SKM-1 (cell line): ENCODE data around the gene CEP104.

ENCODE experiments used
- DNase-seq: peaks from one replicate; lab custom pipeline; 2025; ENCODE audit not compliant: unreplicated experiment; lab: John Stamatoyannopoulos, UW

Gene CEP104

GRCh38 chr1:3856923-3857790, at the start of gene CEP104, which contains the start of gene DFFB:
Gene CEP104 (minus strand): TSS chr1:3857211. CDS start chr1:3852407, 4,804 bp downstream.
Gene DFFB (plus strand): TSS chr1:3857476. CDS start chr1:3857604, 128 bp downstream.
- DNase-seq: peak; percentile 74

GRCh38 chr1:3906672-3907020, 49.6 kb upstream of the CEP104 start:
- DNase-seq: no peak

DNA sequence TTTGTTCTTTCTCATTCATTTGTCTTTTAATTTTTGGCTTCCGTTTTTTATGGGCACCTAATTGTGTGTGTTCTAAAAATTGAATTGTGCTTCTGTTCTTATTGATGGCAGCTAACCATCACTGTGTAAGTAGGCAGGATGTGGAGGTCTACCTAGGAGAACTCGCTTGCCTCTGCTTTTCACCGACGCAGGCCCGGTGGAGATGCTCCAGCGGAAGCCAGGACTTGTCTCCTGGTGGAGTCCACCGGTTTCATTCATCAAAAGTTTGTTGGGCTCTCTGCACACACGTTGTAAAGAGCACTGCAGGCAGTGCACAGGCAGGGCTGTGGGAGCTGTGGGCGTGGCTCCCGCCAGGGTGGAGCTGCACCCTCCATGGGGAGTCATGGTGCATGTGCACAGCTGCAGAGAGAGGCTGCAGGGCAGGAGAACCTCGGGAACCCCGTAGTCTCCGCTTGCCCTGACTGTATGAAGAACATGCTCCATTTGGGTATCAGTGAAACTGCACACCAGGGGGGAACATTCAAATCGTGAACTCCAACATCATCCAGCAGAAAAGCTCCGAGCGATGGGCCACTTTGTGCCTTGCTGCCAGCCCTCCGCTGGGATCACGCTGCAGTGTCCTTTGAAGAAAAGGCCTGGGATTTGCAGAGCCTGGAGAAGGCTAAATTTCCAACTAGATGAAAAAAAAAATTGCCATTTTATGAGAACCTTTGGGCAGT, 49.1 kb upstream of the CEP104 start:
- no peak for DNase-seq

DNA sequence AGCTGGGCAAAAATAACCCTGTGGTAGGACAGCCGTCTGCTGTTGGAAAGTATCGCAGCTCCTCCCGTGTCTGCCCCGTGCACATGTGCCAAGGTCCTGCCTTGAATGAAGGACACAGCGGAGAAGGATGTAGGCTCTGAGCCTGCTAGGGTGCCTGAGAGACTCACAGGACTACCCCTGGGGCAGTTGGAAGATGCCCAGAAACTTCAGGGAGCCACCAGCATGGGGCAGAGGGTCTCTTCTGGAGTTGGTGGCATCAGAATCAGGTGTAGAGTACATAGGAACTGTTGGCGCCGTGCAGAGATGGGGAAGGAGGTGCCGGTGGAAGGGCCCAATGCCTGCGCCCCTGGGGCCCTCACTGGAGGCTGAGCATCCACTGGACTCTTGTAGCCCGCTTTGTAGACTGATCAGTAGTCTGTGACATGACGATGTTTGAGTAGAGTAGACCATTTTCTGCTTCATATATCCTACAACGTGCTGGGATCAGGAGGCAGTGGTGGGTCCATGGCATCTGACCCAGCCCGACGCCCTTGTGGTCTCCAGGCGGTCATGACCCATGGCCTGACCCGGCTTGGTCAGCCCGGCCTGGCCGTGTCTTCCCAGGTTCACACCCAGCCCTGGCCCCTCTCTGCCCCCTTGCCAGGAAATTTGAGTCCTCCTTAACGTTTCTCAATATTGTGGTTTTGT, 48.4 kb upstream of the CEP104 start:
- no peak for DNase-seq

DNA sequence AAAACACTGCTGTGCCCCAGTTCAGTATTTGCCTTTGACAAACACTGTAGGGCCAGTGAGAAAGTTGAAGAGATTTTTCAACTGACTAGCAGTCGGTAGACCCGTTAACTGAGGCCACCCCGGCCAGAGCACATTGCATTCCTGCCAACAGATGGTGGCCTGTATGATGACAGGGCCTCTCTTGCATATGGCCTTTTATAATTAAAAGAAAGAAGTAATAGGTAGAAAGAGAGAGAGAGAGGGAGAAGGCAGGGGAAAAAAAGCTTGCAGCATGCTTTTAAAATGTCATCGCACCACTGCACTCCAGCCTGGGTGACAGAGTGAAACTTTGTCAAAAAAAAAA, 47.8 kb upstream of the CEP104 start:
- DNase-seq: no peak

DNA sequence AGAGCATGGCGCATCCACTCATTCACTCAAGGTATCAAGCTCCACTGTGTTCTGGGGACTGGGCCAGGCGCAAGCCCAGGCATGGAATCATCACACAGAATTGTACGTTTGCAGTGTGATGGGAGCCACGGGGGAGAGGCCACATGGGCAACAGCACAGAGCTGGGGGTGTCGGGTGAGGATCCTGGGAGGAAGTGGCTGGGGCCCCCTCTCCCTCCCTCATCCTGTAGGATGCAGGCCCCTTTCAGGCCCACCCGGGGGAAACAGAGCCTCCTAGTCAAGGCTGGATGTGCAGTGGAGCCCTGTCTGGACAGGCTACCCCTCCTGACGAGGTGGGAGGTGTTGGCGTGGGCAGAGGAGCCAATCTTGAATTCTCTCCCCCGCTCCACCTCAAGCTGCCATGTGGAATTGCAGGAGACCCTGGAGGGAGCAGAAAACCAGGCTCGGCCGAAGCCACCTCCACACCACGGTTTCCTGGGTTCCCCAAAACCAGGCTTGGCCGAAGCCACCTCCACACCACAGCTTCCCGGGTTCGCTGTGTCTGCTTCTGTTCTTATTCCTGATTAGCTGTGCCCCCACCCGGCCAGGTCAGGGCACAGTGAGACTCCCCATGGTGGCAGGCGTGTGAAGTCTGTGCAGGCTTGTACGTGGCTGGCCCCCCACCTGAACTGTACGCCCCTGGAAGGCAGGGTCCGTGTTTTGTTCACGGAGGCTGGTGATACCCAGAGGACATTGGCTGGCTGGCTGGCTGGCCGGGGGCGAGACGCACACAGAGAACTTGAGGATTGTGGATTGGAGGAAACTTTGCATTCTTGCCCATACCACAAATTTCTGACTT, 47.2 kb upstream of the CEP104 start:
- DNase-seq: no peak

DNA sequence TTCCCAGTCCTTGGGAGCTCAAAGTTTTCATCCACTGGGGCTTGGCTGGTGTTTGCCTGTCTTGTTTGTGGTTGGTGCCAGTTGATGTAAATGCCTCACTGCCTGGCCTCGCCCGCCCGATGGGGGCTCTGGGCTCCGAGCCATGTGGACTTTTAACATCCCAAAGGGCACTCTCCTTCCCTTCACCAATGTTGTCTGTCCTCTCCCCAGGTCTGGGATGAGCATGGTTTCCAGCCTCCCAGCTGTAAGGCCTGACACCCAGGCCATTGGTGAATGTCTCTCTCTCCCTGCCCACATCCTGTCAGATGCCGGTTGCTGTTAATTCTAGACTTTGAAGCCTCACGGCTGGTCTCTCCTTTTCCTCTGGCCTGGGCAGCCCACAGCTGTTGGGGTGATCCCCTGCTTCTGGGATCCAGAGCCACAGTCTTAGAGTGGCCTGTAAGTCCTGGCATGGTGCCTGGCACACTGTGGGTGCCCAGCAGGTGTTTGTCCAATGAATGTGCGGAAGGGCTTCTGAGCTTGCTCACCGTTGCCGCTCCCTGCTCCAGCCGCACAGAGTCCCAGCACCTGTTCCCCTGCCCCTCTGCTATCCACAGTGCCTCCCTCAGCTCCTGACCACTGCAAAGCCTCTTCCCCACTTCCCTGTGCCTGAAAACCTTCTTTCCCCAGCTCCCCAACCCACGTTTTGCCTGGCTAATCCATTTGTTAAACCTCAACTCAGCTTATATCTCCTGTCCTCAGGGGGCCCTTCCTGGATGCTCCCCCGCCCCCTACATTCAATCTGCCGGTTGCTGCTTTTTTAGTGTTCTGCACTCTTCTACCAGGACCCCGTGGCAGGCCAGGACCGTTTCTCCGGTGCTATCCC, 46.4 kb upstream of the CEP104 start:
- DNase-seq: no peak

DNA sequence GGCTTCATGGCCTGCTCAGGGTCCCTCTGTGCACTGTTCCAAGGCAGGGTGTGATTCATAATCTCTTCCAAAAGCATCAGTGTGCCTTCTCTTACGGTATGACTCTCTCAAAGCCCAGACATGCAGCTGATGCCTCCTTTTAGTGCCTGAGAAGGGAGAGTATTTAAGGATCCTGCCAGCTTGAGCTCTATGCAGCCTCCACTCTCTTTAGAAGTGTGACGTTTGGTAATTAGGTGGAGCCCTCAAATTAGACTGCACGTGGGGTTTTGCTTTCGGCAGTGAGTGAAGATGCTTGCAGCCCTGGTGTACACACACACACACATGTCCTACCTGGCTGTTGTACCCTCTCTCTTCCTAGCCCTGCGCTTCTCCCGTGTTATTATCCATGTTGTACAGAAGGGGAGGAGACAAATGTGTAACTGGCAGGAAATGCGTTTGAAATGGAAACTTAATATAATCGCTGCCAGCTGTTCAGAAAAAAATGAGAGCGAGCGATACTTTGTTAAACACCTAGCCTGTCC, 45.6 kb upstream of the CEP104 start:
- DNase-seq: no peak

DNA sequence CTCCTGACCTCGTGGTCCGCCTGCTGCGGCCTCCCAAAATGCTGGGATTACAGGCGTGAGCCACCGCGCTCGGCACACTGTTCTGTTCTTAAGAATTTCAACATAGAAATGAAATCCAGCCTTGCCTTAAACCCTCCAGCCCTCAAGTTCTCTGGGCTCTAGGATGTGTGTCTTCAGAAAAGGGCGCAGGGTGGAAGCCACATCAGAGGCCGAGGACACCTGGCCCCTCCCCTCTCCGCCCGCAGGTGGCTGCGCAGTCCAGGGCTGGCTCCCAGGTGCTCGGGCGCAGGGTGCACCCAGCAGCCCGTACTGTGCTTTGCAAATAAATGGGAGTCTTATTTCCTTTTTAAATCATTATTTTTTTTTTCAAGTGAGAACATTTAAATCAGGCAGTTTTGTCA, 45.1 kb upstream of the CEP104 start:
- DNase-seq: no peak

DNA sequence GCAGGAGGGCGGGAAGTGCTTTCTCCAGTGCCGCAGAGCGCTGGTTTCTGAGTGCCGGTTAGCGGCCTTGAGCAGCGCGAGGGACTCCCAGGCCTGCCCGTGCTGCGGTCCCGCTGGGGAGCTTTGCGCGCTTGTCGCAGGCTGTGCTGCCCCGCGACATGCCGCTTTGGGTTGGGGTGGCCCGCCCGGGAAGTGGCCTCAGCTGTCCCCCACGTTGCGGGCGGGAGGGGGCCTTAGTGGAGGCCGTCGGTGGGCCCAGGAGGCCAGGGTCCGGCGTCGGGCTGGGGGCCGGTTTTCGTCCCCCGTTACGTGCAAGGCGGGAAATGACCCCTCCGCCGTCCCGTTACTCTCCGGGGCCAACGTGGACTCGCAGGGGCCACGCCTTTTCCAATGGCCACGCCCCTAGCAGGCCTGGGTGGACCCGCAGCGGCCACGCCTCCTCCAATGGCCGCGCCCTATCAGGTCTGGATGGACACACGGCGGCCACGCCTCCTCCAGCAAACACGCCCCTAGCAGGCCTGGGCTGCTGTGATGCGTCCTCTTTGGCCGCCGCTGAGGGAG, 44.0 kb upstream of the CEP104 start:
- DNase-seq: peak; percentile 68

- peak; percentile 83 for DNase-seq
These were observed 43.3 kb upstream of the CEP104 start, which contains the start of gene C1orf174 for GRCh38 chr1:3900150-3900968. Gene C1orf174 (minus strand): TSS chr1:3900272. CDS start chr1:3900186, 86 bp downstream.

GRCh38 chr1:3899754-3900149, 42.7 kb upstream of the CEP104 start:
- DNase-seq: no peak

DNA sequence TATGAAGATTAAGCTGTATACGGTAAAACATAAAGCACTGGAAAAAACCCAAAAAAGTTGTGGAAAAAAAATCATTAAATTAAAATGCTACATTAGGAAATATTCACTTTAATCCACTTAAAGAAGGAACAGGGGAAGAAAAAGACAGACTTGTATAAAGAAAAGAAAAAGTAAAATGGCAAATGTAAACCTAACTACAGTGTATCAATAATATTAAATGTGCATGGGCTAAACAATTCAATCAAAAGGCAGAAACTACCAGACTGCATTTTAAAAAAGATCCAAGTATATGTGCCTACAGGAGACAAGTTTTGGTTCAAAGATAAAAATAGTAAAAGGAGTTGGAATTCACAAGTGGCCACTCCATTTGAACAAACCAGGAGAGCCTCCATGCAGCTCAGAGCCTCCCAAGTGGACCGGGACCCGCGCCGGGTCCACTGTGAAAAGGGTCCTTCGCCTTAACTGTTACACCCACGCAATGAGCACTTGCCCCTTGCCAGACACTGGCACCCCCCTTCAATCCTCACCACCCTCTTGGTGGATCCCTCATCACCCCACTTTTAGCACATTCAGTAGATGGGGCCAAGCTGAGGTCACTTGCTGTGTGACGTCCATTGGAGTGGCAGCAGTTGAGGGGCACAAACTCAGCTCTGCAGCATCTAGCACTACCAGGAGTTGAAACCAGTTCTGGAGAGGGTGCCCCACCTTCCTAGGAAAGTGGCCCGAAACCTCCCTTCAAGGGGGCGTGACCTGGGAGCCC, 42.2 kb upstream of the CEP104 start:
- no peak for DNase-seq

DNA sequence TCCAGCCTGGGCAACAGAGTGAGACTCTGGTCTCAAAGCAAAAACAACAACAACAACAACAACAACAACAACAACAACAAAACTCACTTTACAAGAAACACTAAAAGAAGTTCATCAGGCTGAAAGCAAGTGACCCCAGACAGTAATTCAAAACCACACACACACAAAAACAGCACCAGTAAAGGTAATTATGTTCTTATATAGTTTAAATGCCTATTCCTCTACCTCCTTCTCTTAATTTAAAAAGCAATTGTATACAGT, 41.4 kb upstream of the CEP104 start:
- no peak for DNase-seq

- no peak for DNase-seq
These were observed 39.5 kb upstream of the CEP104 start for GRCh38 chr1:3896396-3897000.

- no peak for DNase-seq
These were observed 38.9 kb upstream of the CEP104 start for GRCh38 chr1:3895951-3896325.

GRCh38 chr1:3895279-3895950, 38.4 kb upstream of the CEP104 start:
- no peak for DNase-seq
